GM12874 (cell line): ENCODE data around the gene MRPL34.

Source experiments
- TF ChIP-seq, protein P1 (sequence below): IDR thresholded peaks from 2 replicates; pipeline ENCODE4 v1.5.1; 2011; ENCODE audit warnings: low read depth, mild to moderate bottlenecking, control low read depth, low read length, moderate library complexity; ENCODE audit not compliant: insufficient read depth

MRPL34 gene

DNA sequence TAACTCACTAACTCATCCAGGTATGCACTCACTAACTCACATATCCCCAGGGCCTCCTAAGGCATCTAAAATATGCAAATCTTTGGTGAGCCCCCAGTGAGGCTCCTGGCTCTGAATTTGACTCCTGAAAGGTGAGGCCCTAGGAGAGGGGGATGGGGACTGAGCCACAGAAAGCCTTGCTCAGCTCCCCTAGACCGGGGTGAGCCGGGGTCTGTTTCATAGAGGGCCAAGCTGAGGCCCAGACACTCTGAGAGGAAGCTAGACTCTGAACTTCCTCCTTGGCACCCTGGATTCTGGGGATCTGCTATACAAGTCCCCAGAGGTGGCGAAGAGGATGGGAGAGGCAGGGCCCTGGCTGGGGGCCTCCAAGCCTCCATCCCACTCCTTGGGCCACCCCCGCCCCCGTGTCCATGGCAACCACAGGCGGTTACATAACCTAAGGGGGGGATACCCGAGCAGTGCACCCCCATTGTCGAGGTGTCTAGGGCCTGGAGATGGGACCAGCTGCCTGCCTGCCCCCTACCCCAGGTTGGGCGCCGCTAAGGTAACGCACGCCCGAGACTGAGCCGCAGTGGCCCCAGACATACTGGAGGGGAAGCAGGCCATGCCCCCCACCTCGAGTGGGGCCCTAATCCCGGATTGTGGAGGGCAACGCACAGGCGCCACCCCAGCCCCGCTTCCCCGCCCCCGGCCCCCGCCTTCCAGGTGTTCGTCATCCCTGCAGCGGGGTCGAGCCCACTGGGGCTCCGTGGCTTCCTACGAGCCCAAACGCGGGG, 3.1 kb upstream of the MRPL34 start:
- TF ChIP-seq, protein P1, sequence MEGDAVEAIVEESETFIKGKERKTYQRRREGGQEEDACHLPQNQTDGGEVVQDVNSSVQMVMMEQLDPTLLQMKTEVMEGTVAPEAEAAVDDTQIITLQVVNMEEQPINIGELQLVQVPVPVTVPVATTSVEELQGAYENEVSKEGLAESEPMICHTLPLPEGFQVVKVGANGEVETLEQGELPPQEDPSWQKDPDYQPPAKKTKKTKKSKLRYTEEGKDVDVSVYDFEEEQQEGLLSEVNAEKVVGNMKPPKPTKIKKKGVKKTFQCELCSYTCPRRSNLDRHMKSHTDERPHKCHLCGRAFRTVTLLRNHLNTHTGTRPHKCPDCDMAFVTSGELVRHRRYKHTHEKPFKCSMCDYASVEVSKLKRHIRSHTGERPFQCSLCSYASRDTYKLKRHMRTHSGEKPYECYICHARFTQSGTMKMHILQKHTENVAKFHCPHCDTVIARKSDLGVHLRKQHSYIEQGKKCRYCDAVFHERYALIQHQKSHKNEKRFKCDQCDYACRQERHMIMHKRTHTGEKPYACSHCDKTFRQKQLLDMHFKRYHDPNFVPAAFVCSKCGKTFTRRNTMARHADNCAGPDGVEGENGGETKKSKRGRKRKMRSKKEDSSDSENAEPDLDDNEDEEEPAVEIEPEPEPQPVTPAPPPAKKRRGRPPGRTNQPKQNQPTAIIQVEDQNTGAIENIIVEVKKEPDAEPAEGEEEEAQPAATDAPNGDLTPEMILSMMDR = no peak

DNA sequence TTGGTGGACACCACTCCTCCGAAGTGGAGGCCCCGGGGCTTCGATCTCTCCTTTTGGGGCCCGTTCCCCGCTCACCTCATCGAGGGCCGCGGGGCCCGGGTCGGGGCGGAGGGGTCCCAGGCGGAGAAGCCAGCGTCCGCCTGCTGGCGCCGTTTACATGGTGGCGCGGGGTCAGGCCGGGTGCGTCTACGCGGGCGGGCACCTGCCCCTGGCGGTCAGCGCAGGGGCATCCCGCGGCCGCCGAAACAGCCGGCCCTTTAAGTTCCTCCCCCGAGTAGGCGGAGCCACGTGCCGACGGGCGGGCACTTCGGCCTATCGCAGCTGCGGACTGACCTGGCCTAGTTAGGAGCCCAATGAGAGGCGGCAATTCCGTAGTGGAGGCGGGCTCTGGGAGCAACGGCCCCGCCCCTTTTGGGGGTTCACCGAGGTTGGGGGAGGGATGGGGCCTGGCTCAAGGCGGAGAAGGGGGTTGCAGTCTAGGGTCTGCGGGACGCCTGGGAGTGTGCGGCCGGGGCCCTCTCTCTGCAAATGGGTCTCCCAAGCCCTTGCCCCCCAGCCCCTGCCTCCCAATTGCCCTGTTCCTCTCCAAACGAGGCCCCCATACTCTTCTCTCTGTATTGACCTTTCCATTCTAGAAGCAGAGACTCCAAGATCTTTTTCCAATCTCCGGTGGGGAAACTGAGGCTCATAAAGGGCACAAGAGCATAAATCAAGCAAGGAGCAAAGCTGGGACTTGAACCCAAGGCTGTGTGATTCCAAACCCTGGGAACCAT, 2.3 kb upstream of the MRPL34 start, which contains the start of gene ABHD8:
ABHD8 (minus strand) TSS at position 259 of the 773 bp plus-strand sequence. CDS start 1,809 bp downstream, outside the sequence.
- TF ChIP-seq, protein P1 = peak; percentile 57

DNA sequence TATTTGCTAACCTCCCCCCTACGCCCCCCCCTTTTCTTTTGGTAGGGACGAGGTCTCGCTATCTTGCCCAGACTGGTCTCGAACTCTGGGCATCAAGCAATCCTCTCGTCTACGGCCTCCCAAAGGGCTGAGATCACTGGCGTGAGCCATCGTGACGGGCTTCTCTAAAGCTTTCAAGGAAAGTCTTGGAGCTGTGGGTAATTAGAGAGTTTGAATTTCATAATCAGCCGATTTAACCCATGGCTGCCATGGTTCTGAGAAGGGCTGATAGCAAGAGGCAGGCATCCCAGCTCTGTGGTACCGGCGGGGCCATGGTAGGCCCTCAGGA, 1.8 kb upstream of the MRPL34 start:
- TF ChIP-seq, protein P1 = no peak

DNA sequence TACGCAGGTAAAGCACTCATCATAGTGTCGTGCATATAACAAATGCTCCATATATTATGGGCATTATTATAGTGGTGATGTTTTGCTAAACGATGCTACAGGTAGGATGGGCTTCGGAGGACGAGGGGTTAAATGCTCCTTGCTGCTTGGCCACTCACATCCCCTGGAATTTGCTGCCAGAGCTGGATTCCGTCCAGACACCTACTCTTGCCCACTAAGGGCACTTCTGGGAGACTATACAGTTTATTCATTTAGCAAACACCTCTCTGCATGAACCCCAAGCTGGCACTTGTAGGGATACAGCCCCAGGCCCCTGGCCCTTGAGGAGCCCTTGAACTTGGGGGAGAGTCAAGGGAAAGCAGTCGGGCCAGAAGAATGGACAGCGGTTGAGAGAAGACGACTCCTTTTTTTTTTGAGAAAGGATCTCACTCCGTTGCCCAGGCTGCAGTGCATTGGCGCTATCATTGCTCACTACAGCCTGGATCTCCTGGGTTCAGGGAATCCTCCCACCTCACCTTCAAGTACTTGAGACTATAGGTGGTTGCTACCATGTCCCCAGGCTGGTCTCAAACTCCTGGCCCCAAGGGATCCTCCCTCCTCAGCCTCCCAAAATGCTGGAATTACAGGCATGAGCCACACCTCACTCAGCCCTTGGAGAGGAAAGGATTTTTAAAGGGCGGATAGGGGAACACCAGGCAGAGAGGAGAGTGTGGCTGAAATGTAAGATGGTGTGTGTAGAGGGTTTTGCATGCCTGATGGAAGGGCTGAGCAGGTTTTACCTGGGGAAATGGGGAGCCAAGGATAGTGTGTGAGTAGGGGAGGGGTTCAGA, 1.1 kb upstream of the MRPL34 start:
- TF ChIP-seq, protein P1 = no peak

DNA sequence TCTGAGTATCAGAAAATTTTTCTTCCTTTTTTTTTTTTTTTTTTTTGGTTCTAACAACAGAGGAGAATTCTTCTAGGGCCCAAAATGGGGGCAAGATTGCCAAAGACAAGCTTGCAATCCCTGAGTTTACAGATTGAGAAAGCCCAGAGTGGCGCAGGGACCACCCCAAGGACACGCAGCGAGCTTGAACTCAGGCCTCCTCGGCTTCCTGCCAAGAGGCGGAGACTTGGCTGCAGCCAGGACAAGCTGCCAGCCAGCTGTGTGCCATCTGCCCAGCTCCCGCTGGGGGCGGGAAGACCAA, 506 bp upstream of the MRPL34 start:
- TF ChIP-seq, protein P1 = no peak

DNA sequence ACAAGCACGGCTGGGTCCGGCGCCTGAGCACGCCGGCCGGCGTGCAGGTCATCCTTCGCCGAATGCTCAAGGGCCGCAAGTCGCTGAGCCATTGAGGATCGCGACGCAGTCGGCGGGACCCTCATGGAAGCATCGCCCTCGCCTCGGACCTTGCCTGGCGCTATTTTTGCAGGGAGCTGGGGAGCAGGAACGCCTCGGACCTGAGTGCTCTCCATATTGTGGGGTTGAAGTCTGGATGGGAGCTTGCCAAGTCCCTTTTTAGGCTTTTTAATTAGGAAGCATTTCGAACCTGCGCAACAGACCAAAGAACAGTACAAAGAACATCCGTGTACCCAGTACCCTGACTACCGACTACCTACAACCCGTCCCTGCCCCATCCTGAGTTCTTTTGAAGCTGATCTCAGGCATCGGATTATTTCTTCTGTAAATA, 628 bp downstream of the MRPL34 start:
- TF ChIP-seq, protein P1 = no peak

DNA sequence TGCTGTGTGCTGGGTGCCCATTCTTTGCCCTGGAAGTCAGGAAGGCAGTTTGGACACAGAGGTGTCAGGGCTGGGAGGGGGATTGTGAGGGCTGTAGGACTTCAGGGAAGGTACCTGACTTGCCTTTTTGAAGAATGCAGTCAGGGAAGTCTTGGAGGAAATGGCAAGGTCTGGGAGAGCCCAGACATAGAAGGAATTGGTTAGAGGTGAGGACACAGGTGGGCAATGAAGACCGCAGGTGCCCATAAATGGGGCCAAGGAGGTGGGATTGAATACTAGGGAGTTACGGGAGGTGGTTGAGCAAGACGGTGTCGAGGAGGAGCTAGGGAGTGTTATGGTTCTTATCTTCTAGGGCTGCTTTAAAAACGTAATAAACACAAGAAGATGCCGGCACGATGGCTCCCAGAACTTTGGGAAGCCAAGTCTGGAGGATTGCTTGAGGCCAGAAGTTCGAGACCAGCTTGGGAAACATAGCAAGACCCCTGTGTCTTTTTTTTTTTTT, 2.3 kb downstream of the MRPL34 start:
- TF ChIP-seq, protein P1 = no peak
